Esophagus muscularis mucosa (tissue), 3 donors: Measurements from ENCODE around the gene CEP135.

Experiments used
- CTCF ChIP-seq, 3 experiments: fragments of 200-600 bp in 2 of 3; fragments of 450-650 bp in 1 of 3; sonication (generic) in 2 of 3; IDR thresholded peaks; one replicate each; pipeline ENCODE4 v1.5.1; 2017 to 2019; ENCODE audit warnings: antibody characterized with exemption in 3 of 3, mild to moderate bottlenecking in 2 of 3, moderate library complexity in 1 of 3
- EP300 ChIP-seq: sonication (generic); formaldehyde crosslinking; IDR thresholded peaks from one replicate; pipeline ENCODE4 v1.6.1; 2017; ENCODE audit warnings: antibody characterized with exemption

GRCh38 chr4:55920571-55920970, 28.2 kb upstream of the CEP135 start:
- TF ChIP-seq CTCF (IDR thresholded peaks at IDR 0.05) (no peak), EP300 (no peak)
